Gastrocnemius medialis (tissue), 4 donors: ENCODE measurements around the gene LRRC15. TPM values are rescaled to one million over a fixed set of nuclear protein-coding genes. Genes with fewer than 3 reads are reported as not detected.

ENCODE experiments used
- ATAC-seq, 2 donors: fragments of 150-250 bp; one replicate each; pipeline ENCODE4 v1.9.1; 2016
- DNase-seq, 2 donors: peaks; one replicate each; pipeline ENCODE4 v3.0.0-alpha.2; 2019
- H3K27ac ChIP-seq, 4 donors: fragments of 200-600 bp; sonication (generic); 1 replicate in 1 of 4; 2 replicates in 3 of 4; pipeline ENCODE4 v1.5.1; 2016 to 2018; ENCODE audit warnings: mild to moderate bottlenecking in 2 of 4, moderate library complexity in 1 of 4
- H3K27me3 ChIP-seq, 3 donors: fragments of 200-600 bp; sonication (generic) in 2 of 3; 1 replicate in 1 of 3; 2 replicates in 2 of 3; pipeline versions ENCODE4 v1.5.1 to v1.6.0; 2016 to 2019; ENCODE audit warnings: mild to moderate bottlenecking in 1 of 3, moderate library complexity in 1 of 3
- H3K36me3 ChIP-seq, 2 donors: fragments of 200-600 bp; sonication (generic) in 1 of 2; one replicate each; pipeline ENCODE4 v1.5.1; 2017 to 2018
- H3K4me1 ChIP-seq, 2 donors: fragments of 200-600 bp; sonication (generic) in 1 of 2; one replicate each; pipeline ENCODE4 v1.5.1; 2016 to 2017; ENCODE audit warnings: mild to moderate bottlenecking in 2 of 2
- H3K4me3 ChIP-seq, 4 donors: fragments of 200-600 bp; sonication (generic) in 3 of 4; 1 replicate in 1 of 4; 2 replicates in 3 of 4; pipeline ENCODE4 v1.5.1; 2016 to 2019; ENCODE audit warnings: mild to moderate bottlenecking in 2 of 4
- H3K9me3 ChIP-seq, 3 donors: fragments of 200-600 bp; sonication (generic) in 2 of 3; 1 replicate in 1 of 3; 2 replicates in 2 of 3; pipeline ENCODE4 v1.5.1; 2016 to 2019
- CTCF ChIP-seq, 5 experiments: fragments of 450-650 bp in 3 of 5; fragments of 200-600 bp in 2 of 5; sonication (generic) in 2 of 5; IDR thresholded peaks in 4 of 5; conservative IDR thresholded peaks in 1 of 5; 1 replicate in 4 of 5; 2 replicates in 1 of 5; pipeline ENCODE4 v1.5.1; 2016 to 2019; ENCODE audit warnings: antibody characterized with exemption in 5 of 5, mild to moderate bottlenecking in 3 of 5, moderate library complexity in 3 of 5
- POLR2A ChIP-seq, 2 donors: fragments of 450-650 bp; IDR thresholded peaks; one replicate each; pipeline ENCODE4 v1.6.1; 2017; ENCODE audit warnings: antibody characterized with exemption in 2 of 2, mild to moderate bottlenecking in 2 of 2, moderate library complexity in 2 of 2
- in situ Hi-C, 4 donors: fragments of 200-750 bp; cut with MboI; loops; one replicate each; pipeline versions ENCODE4 v1.15.0 to v1.8.0; 2017; ENCODE audit warnings: low sequenced_read_pairs in 4 of 4
- intact Hi-C: fragments of 100-400 bp; cut with DNase I; formaldehyde crosslinking; loops from one replicate; pipeline ENCODE4 v1.15.1; 2023; ENCODE audit warnings: low total_unique reads
- total RNA-seq, 4 donors: library from RNA; depleted of rRNA; stranded (reverse); fragments of >200 nt; gene quantifications; one replicate each; pipeline versions ENCODE4 v1.1.0 to v1.2.3, GENCODE V29; 2016

LRRC15 gene
- total RNA-seq, 4 donors from 2014 or later, result 0.05 TPM; not detected in 3

GRCh38 chr3:194360568-194360967 lies 9.0 kb downstream of the LRRC15 start:
- no peak overlapping the region for H3K4me3 ChIP-seq
- TF ChIP-seq CTCF (IDR thresholded peaks at IDR 0.05 in 4 of 5, conservative IDR thresholded peaks at IDR 0.05 in 1 of 5) (no peak), POLR2A (IDR thresholded peaks at IDR 0.05) (no peak)
- H3K27me3 ChIP-seq, result peaks cover 0 to 3% (median 0%) of the 10 kb centered on the region in 3 donors
- H3K4me1 ChIP-seq, result peaks cover 0 to 12% of the 10 kb centered on the region in 2 donors
- ATAC-seq (no peak), DNase-seq (no peak)
- intact Hi-C loops (no loop called here), in situ Hi-C loops (no loop called here)
- H3K36me3 ChIP-seq, result no peaks in the 10 kb centered on the region
- no peaks in the 10 kb centered on the region for H3K9me3 ChIP-seq
- no peak overlapping the region for H3K27ac ChIP-seq

DNA sequence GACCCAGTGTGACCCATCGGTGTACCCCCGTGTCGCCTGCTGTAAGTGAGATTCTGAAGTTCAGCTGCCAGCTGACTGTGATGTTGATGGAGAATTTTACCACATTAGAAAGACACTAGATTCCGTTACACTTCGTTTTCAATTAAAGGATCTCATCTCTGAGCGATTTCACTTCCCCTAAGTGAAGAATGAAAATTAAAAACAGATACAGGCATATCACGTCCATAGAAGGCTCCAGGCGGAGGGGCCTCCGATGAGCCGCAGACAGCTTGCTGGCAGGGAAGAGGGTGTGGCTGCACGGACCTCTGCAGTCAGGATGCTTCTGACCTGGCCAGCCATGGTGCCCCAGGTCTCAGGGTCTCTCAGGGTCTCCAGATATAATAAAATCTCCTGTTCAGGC lies 11.9 kb downstream of the LRRC15 start:
- ATAC-seq (no peak), DNase-seq (no peak)
- TF ChIP-seq CTCF (IDR thresholded peaks at IDR 0.05 in 4 of 5, conservative IDR thresholded peaks at IDR 0.05 in 1 of 5), result no peak
- TF ChIP-seq POLR2A (IDR thresholded peaks at IDR 0.05), result no peak
- Histone ChIP-seq H3K27ac (no peak overlapping the region), H3K27me3 (peaks cover 0 to 3% (median 0%) of the 10 kb centered on the region in 3 donors), H3K9me3 (no peaks in the 10 kb centered on the region), H3K4me3 (no peak overlapping the region), H3K4me1 (no peaks in the 10 kb centered on the region), H3K36me3 (no peaks in the 10 kb centered on the region)
- in situ Hi-C loops (no loop called here), intact Hi-C loops (no loop called here)

DNA sequence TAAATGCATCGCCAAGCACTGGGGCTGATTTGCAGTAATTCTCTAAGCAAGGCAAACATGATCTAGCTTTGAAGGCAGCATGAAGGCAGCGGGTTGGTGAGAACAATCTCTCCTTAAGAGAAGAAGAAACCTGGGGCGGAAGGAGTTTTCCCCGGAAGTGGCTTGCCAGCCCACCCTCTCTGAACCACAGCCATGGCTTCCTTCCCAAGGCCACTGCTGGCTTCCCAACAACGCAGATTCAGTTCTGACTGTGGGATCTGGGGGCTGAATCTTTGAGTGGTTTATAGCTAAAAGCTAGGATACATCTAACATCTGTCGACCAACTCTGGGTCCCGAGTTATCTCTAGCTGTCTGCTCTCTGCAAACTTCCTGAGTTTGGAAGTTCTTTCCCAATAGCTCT lies 14.2 kb downstream of the LRRC15 start:
- intact Hi-C loops (no loop called here), in situ Hi-C loops (no loop called here)
- Histone ChIP-seq H3K27me3 (peaks cover 0 to 3% (median 0%) of the 10 kb centered on the region in 3 donors), H3K36me3 (no peaks in the 10 kb centered on the region), H3K27ac (no peak overlapping the region), H3K4me1 (no peaks in the 10 kb centered on the region), H3K9me3 (no peaks in the 10 kb centered on the region), H3K4me3 (no peak overlapping the region)
- no peak for DNase-seq
- no peak for TF ChIP-seq CTCF (IDR thresholded peaks at IDR 0.05 in 4 of 5, conservative IDR thresholded peaks at IDR 0.05 in 1 of 5)
- no peak for TF ChIP-seq POLR2A (IDR thresholded peaks at IDR 0.05)
- ATAC-seq, result no peak

GRCh38 chr3:194354315-194354714 lies 15.2 kb downstream of the LRRC15 start:
- TF ChIP-seq POLR2A (IDR thresholded peaks at IDR 0.05) (no peak), CTCF (IDR thresholded peaks at IDR 0.05 in 4 of 5, conservative IDR thresholded peaks at IDR 0.05 in 1 of 5) (no peak)
- peaks cover 0 to 3% (median 0%) of the 10 kb centered on the region in 3 donors for H3K27me3 ChIP-seq
- no peak for ATAC-seq
- intact Hi-C loops, result no loop called here
- in situ Hi-C loops, result no loop called here
- H3K4me3 ChIP-seq, result no peak overlapping the region
- no peaks in the 10 kb centered on the region for H3K9me3 ChIP-seq
- no peak for DNase-seq
- H3K4me1 ChIP-seq, result no peaks in the 10 kb centered on the region
- no peaks in the 10 kb centered on the region for H3K36me3 ChIP-seq
- H3K27ac ChIP-seq, result no peak overlapping the region

GRCh38 chr3:194352667-194353246 lies 16.8 kb downstream of the LRRC15 start:
- intact Hi-C loops (no loop called here), in situ Hi-C loops (no loop called here)
- ATAC-seq, result no peak
- peaks cover 0 to 3% (median 0%) of the 10 kb centered on the region in 3 donors for H3K27me3 ChIP-seq
- no peak overlapping the region for H3K27ac ChIP-seq
- no peaks in the 10 kb centered on the region for H3K36me3 ChIP-seq
- H3K9me3 ChIP-seq, result no peaks in the 10 kb centered on the region
- no peaks in the 10 kb centered on the region for H3K4me1 ChIP-seq
- DNase-seq, result no peak
- TF ChIP-seq POLR2A (IDR thresholded peaks at IDR 0.05), result no peak
- TF ChIP-seq CTCF (IDR thresholded peaks at IDR 0.05 in 4 of 5, conservative IDR thresholded peaks at IDR 0.05 in 1 of 5), result no peak
- H3K4me3 ChIP-seq, result no peak overlapping the region
